Measurements from ENCODE around the gene AXDND1. TPM values are rescaled to one million over a fixed set of nuclear protein-coding genes. Genes with fewer than 3 reads are reported as not detected.
"Not testable (repeated sequence)": the region's sequence is repeated elsewhere in the genome, so short reads cannot be mapped to it uniquely, and the experiment has no call there.

Gene AXDND1
- total RNA-seq, 1 donor from 2014 or later, result 1.4 TPM

DNA sequence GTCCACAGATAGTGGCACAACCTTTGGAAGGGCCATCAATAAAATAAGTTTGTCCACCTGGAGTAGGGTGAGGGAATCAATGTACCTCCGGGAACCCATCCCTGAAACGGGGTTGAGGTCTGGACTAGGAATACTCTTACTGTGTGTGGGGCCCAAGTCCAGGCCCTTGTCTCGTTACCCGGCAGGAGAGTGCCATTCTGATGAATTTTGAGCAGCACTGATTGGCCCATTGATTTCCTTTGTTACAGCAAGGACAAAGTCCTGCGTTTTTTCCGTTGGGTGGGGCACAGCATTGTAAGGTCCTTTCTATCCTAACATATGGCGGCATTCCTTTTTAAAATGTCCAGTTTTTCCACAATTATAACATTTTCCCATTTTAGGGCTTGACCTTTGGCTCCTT, 75.2 kb downstream of the AXDND1 start:
- H3K27me3 Mint-ChIP-seq, result no peaks in the 10 kb centered on the region
- no peak for DNase-seq (ENCODE audit: extremely low spot score, unreplicated experiment)
- peak overlapping the region; percentile 7 for H3K27ac Mint-ChIP-seq
- peaks cover 4% of the 10 kb centered on the region for H3K4me1 Mint-ChIP-seq (ENCODE audit: unreplicated experiment)
- no peaks in the 10 kb centered on the region for H3K9me3 Mint-ChIP-seq
- H3K4me3 Mint-ChIP-seq, result no peak overlapping the region
- H3K36me3 Mint-ChIP-seq, result no peaks in the 10 kb centered on the region
- no peak for TF ChIP-seq CTCF (conservative IDR thresholded peaks at IDR 0.05)

- no peak for DNase-seq (ENCODE audit: extremely low spot score, unreplicated experiment)
- H3K4me1 Mint-ChIP-seq (ENCODE audit: unreplicated experiment), result peaks cover 4% of the 10 kb centered on the region
- H3K27me3 Mint-ChIP-seq, result no peaks in the 10 kb centered on the region
- H3K9me3 Mint-ChIP-seq, result no peaks in the 10 kb centered on the region
- H3K27ac Mint-ChIP-seq, result peak overlapping the region; percentile 7
- H3K36me3 Mint-ChIP-seq, result no peaks in the 10 kb centered on the region
- no peak for TF ChIP-seq CTCF (conservative IDR thresholded peaks at IDR 0.05)
- no peak overlapping the region for H3K4me3 Mint-ChIP-seq
Observed at GRCh38 chr1:179441501-179441900, 75.7 kb downstream of the AXDND1 start.

DNA sequence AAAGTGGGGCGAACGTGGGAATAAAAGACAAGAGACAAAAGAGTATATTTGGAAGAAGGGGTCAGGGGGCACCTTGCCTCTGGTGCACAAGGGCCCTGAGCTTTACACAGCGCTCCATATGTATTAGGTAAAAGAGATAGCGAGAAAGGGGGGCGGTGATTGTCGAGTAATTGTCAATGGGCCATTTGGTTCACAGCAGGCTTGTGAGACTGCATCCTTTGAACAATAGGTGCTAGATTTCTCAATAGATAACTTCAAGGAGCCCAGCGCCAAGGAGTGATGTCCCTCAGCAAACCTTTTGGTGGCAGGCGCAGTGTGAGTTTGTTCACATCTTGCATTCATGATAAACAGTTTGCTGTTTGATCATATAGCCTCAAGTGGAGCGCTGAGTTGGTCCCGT, 77.1 kb downstream of the AXDND1 start:
- H3K4me3 Mint-ChIP-seq; DNase-seq (ENCODE audit: extremely low spot score, unreplicated experiment); H3K27ac Mint-ChIP-seq; H3K27me3 Mint-ChIP-seq; H3K36me3 Mint-ChIP-seq; H3K9me3 Mint-ChIP-seq; H3K4me1 Mint-ChIP-seq (ENCODE audit: unreplicated experiment): not testable (repeated sequence)

DNA sequence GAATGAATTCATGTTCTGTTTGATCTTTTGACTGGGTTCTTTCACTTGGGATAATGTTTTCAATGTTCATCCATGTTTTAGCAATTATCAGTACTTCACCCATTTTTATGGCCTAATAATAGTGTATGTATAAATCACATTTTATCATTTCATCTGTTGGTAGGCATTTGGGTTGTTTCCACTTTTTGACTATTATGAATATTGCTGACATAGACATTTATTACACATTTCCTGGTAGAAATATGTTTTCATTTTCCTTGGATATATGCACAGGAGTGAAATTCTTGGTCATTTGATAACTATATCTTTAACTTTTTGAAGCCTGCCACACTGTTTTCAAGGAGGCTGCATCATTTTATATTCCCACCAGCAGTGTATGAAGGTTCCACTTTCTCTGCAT, 79.8 kb downstream of the AXDND1 start:
- no peak for DNase-seq (ENCODE audit: extremely low spot score, unreplicated experiment)
- Mint-ChIP-seq H3K4me3 (no peak overlapping the region), H3K4me1 (ENCODE audit: unreplicated experiment) (peaks cover 4% of the 10 kb centered on the region), H3K9me3 (no peaks in the 10 kb centered on the region), H3K36me3 (no peaks in the 10 kb centered on the region), H3K27ac (no peak overlapping the region), H3K27me3 (no peaks in the 10 kb centered on the region)
- TF ChIP-seq CTCF (conservative IDR thresholded peaks at IDR 0.05), result no peak

GRCh38 chr1:179447489-179447888, 81.7 kb downstream of the AXDND1 start:
- H3K4me1 Mint-ChIP-seq (ENCODE audit: unreplicated experiment), result no peaks in the 10 kb centered on the region
- H3K4me3 Mint-ChIP-seq, result no peak overlapping the region
- peak; percentile 50 for TF ChIP-seq CTCF (conservative IDR thresholded peaks at IDR 0.05)
- DNase-seq (ENCODE audit: extremely low spot score, unreplicated experiment), result no peak
- H3K36me3 Mint-ChIP-seq, result no peaks in the 10 kb centered on the region
- no peaks in the 10 kb centered on the region for H3K27me3 Mint-ChIP-seq
- peaks cover 6% of the 10 kb centered on the region for H3K9me3 Mint-ChIP-seq
- no peak overlapping the region for H3K27ac Mint-ChIP-seq

- H3K36me3 Mint-ChIP-seq, result no peaks in the 10 kb centered on the region
- peaks cover 6% of the 10 kb centered on the region for H3K9me3 Mint-ChIP-seq
- TF ChIP-seq CTCF (conservative IDR thresholded peaks at IDR 0.05), result no peak
- no peaks in the 10 kb centered on the region for H3K4me1 Mint-ChIP-seq (ENCODE audit: unreplicated experiment)
- H3K27ac Mint-ChIP-seq, result no peak overlapping the region
- no peak for DNase-seq (ENCODE audit: extremely low spot score, unreplicated experiment)
- H3K27me3 Mint-ChIP-seq, result no peaks in the 10 kb centered on the region
- no peak overlapping the region for H3K4me3 Mint-ChIP-seq
Observed at GRCh38 chr1:179448437-179449149, 82.8 kb downstream of the AXDND1 start.

DNA sequence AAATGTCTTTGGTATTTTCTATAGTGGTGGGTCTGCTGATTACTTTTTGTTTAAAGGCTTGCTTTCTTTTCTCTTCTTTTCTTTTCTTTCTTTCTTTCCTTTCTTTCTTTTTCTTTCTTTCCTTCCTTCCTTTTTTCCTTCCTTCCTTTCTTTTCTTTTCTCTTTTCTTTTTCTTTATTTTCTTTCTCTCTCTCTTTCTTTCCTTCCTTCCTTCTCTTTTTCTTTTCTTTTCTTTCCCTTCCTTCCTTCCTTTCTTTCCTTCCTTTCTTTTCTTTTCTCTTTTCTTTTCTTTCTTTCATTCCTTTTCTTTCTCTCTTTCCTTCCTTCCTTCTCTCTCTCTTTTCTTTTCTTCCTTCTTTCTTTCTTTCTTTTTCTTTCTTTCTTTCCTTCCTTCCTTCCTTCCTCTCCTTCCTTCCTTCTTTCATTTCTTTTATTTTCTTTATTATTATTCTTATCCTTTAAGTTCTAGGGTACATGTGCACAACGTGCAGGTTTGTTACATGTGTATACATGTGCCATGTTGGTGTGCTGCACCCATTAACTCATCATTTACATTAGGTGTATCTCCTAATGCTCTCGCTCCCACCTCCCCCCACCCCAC, 93.9 kb downstream of the AXDND1 start:
- H3K9me3 Mint-ChIP-seq; DNase-seq (ENCODE audit: extremely low spot score, unreplicated experiment); H3K27me3 Mint-ChIP-seq; H3K27ac Mint-ChIP-seq; H3K36me3 Mint-ChIP-seq; H3K4me1 Mint-ChIP-seq (ENCODE audit: unreplicated experiment); H3K4me3 Mint-ChIP-seq: not testable (repeated sequence)

- not testable (repeated sequence) for DNase-seq (ENCODE audit: extremely low spot score, unreplicated experiment); H3K4me3 Mint-ChIP-seq; H3K27me3 Mint-ChIP-seq; H3K27ac Mint-ChIP-seq; H3K36me3 Mint-ChIP-seq; H3K4me1 Mint-ChIP-seq (ENCODE audit: unreplicated experiment); H3K9me3 Mint-ChIP-seq
Observed at GRCh38 chr1:179465661-179466060, 99.9 kb downstream of the AXDND1 start.

Measured in type B pancreatic cell (in vitro differentiated cells).